Cardiac atrium fibroblast (primary cell): ENCODE measurements around the gene RPS10. TPM values are rescaled to one million over a fixed set of nuclear protein-coding genes. Genes with fewer than 3 reads are reported as not detected.

Experiments
- total RNA-seq: library from RNA; depleted of rRNA; stranded (reverse); fragments of >200 nt; gene quantifications from 2 replicates; pipeline ENCODE4 v1.2.3, GENCODE V29; 2015

Gene RPS10
- total RNA-seq = 3,776 and 3,966 TPM in 2 replicates

GRCh38 chr6:34425498-34426410, at the start of gene RPS10:
Gene RPS10, minus strand, starts transcription at chr6:34426069. Its CDS starts 848 bp downstream, at chr6:34425221.

GRCh38 chr6:34465531-34466241, 39.8 kb upstream of the RPS10 start, which contains the start of gene PACSIN1:
Gene PACSIN1, plus strand, starts transcription at chr6:34466076. Its CDS starts 60,230 bp downstream, at chr6:34526306.

DNA sequence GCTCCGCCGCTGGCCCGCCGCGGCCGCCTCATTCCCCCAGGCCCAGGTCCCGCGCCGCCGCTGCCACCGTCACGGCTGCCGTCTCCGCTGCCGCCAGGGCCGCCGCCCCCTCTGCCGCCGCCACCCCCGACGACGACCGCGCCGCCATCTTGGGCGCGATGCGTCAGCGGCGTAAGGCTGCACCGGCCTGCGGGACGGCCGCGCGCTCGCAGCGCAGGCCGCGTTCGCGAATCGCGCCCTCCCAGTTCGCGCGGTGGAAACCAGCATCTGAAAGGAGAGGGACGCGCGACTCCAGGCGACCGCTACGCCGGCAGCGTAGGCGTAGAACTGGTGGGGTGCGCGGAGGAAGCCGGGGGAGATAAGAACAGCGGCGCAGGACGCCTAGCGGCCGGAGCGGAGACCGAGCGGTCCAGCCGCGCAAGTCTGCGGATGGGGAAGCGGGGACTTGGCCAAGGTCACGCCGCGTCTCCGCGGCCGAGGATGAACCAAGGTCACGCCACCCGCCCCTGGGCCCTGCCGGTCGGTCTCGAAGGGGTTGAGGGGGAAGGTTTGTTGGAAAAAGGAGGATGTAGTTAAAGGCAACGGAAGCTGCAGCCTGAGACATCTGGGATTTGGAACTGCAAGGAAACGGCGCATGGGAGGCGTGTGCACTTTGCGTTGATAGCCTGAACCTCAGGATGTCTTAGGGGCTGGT, 33.2 kb downstream of the RPS10 start, which contains the start of gene NUDT3:
NUDT3 (minus strand) TSS at position 173 of the 694 bp plus-strand sequence. CDS start 307 bp downstream, outside the sequence.

Other genes with a start within 250 kb of the RPS10 start
- gene HMGA1, start 189.2 kb downstream of the RPS10 start, total RNA-seq = 69.5 and 100 TPM in 2 replicates
- 7.9 and 19.3 TPM in 2 replicates for gene SMIM29, start 177.1 kb downstream of the RPS10 start, total RNA-seq
- 19.0 and 22.8 TPM in 2 replicates for gene NUDT3, start 33.4 kb downstream of the RPS10 start, total RNA-seq
- gene PACSIN1, start 40.0 kb upstream of the RPS10 start, total RNA-seq = not detected in 2 replicates
- gene SPDEF, start 130.3 kb upstream of the RPS10 start, total RNA-seq = not detected in 2 replicates